HG03066 (cell line): Measurements from ENCODE around the gene CHTOP.

Source experiments
- ATAC-seq: cut with Tn5 transposase; IDR thresholded peaks from one replicate; pipeline ENCODE4 v1.9.1; 2021; ENCODE audit warnings: low read depth; ENCODE audit not compliant: unreplicated experiment

Gene CHTOP

DNA sequence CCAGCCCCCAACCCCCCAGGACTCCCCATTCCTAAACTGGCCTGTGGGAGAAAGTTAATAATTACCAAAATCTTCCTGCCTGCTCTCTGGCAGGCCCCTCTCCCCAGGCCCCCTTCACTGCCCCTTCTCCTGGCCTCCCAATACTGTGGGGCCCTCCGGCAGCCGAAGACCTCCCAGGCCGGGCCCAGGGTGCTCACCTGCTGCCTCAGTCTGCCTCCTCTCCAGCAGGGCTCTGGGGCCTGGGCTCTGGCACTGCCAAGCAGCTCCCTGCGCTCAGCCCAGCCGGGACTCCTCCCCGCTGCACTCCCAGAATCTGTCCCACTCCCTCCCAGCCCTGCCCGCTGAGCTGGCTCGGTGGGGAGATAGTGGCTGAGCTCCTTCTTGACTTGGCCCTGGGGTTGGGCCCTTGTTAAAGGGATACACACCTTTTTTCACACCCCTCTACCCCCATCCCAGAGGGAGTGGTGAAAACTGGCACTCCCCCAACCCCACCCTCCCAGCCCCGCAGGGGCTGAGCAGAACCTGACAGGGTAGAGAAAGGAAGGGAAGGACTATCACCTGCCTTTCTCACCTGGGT lies 21.0 kb upstream of the CHTOP start, which contains the start of gene S100A16:
Gene S100A16, minus strand, starts transcription at position 383 of the 577 bp plus-strand sequence. CDS start 4,986 bp downstream, outside the sequence.
- ATAC-seq, result no peak

DNA sequence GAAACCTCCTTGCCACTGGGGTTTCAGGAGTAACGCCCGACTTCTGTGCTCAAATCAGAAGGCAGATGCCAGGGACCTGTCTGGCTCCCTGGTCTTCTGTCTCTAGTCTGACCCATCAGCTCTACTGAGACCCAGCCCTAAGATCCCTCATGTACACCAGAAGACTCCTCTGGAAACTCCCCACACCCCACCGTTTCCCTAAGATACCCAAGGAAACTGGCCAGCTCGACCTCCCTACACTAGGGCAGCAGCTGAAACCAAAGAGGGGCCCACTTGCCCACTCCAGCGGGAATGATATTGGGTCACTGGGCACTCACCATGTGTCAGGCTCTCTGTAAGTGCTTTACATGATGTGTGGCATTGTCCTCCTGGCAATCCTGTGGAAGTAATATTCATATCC lies 20.5 kb upstream of the CHTOP start:
- no peak for ATAC-seq

DNA sequence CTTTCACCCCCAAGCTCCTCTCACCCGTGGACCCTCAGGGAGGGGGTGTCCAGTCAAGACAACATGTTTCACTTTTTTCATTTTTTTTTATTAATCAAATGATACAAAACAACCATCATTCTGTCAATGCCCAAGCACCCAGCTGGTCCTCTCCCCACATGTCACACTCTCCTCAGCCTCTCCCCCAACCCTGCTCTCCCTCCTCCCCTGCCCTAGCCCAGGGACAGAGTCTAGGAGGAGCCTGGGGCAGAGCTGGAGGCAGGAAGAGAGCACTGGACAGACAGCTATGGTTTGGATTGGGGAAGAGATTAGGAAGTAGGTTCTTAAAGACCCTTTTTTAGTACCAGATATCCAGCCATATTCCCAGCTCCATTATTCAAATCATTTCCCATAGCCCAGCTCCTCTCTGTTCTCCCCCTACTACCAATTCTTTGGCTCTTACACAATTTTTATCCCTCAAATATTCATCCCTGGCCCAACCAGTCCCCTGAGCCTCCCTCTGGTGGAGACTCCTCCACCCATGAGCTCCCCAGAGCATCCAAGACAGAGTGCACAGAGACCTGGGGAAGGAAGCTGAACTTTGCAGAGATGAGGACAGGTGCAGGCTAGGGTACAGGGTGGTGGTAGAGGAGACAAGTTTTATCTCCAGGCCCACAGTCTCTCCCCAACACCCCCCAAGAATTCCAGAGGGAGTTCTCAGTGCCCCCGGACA lies 19.5 kb upstream of the CHTOP start:
- ATAC-seq, result no peak

DNA sequence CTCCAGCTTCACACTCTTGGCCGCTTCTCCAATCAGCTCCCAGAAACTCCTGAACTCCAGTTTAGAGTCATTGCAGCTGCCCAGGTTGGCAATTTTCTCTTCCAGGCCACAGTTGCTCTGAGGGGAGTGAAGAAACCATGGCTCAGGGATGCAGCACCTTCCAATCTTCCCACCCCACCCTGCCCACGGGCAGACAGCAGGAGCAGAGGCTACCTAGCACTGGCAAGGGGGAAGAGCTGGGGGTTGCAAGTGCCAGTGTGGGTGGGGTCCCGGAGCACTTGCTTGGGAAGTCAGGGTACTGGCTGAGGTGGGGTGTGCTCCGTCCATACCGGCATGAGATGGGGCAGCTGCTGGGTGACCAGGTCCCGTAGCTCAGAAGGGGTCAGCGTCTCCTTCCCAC lies 19.0 kb upstream of the CHTOP start:
- ATAC-seq, result no peak

DNA sequence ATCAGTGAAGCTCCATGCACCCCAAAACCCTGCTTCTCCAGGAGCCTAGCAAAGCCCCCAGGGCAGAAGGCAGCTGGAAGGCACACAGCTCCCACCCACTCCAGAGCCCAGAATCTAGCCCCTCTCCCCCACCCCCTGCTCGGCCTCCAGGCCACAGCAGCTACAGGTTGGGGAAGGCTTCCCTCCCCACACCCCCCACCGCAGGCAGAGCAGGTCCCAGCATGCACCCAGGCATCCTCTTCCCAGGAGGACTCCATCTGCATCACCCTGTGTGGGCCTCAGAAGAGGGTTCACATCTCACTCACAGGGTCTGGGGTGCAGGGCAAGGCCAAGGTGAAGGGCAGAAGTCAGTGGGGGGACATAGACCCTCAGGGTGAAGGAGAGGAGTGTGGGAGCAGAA lies 18.5 kb upstream of the CHTOP start:
- ATAC-seq, result no peak

DNA sequence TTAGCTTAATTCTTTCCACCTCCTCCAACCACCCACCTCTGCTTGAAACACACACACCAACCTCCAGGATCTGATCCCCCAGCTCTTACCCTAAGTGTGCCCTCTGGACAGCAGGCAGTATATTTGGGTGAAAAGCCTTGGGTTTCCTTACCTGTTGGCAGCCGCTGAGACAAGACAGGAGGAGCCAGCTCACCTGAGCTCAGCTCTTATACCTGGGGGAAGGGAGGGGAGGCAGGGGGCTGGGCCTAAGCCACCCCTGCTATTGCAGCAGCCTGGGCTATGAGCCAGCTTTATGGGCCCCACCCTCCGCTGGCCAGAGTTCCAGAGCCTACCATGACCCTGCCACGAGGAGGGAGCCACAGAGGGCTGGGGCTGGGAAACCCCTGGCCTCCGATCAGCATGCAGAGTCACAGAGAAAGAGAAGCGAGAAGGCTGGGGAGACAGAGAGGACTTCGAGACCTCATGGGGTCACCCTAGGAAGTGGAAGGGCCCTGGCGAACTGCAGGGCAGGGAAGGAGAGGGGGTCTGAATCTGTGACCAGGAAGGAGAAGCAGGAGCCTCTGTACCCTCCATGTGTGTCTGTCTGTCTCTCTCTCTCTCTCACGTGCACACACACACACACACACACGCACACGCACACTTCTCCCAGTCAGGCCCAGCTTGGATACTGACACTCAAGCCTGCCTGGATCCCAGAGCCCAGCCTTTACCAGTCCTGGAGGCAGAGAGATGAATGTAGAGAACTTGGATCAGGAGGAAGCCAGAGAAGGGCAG lies 17.5 kb upstream of the CHTOP start, which contains the start of gene S100A14:
Gene S100A14, minus strand, starts transcription at position 182 of the 773 bp plus-strand sequence. CDS start 467 bp downstream, outside the sequence.
- no peak for ATAC-seq

DNA sequence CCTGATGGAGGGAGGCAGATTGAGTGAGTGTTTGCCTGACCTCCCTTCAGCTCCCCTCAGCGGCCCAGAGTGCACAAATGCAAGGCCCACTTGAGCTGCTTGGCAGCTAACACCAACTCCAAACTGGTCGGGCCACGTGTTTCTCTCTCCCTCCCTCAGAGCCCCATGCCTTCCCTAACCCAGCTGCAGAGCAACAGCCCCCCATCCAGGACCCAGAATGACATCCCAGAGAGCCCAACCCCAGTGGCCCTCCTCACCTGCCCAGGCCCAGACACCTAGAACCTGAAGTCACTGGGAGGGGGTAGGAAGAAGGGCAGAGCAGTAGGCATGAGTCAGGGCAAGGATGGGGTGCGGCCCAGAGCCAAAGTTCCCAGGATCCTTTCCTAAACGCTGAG lies 17.0 kb upstream of the CHTOP start:
- ATAC-seq, result no peak

DNA sequence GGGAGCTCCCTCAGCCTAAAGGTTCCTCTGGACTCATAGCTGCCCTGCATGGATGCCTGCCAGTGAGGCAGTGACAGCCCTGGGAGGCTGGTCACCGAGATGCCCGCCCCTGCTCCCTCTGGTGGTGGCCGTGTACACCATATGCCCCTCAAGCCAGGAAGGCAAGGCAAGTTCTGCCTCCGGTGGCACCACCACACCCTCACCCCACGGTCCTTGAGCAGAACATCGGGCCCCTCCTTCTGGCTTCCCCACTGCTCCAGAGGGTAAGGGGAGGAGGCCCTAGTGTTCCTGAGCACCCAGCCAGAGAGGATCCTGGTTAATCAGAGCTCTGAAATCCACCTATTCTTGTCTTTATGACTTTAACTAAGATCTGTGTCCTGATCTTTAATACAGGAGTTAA lies 16.2 kb upstream of the CHTOP start:
- no peak for ATAC-seq

DNA sequence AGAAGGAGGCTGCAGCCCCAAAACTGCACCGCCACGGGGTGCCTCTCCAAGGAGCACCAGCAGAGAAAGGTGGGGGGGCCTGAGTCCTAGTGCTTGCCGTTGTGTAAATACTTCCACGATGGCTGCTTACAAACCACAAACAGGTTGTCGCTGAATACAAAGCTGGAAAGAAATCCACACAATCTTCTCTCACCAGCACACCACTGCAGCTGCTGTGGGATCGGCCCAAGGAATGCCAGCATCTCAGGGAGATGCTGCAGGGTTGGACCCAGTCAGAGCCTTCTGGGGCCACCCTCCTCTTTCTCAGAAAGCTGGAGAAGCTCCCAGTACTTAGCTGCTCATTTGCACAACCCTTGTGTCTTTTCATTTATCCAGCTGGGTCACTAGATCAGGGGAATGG lies 14.7 kb upstream of the CHTOP start:
- ATAC-seq, result no peak

DNA sequence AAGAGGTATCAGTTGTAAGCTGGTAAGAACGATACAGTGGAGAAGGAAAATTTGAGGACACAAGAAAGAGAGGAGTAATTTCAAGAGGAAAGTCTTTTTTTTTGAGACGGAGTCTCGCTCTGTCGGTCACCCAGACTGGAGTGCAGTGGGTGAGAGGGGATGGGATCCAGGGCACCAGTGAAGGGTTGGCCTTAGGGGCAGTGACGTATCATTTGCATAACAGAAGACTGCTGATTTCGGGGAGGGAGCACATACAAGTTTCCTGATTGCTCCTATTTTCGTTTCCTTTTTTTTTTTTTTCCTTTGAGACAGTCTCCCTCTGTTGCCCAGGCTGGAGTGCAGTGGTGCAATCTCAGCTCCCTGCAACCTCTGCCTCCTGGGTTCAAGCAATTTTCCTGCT lies 10.8 kb upstream of the CHTOP start:
- no peak for ATAC-seq

DNA sequence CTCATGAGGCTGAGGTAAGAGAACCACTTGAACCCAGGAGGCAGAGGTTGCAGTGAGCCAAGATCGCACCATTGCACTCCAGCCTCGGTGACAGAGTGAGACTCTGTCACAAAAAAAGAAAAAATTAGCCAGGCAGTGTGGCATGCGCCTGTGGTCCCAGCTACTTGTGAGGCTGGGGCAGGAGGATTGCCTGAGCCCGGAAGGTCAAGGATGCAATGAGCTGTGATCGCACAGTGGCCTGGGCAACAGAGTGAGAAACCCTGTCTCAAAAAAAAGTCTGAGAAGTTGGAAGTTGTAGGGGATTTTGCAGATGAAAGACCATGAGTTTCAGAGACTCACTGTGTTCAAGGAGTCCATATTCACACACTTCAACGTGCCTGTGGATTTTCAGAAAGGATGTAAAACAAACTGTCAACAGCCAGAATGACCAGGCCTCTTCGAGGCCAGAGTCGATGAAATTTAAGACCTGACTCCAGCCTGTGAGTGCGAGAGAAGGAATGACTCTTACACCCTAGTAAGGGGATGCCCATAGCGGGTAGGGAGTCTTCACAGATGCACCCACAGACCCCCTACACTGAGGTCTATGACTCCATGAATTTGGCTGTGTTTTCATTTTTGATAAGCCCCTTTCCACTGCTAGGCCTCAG lies 8.8 kb upstream of the CHTOP start:
- ATAC-seq, result no peak

DNA sequence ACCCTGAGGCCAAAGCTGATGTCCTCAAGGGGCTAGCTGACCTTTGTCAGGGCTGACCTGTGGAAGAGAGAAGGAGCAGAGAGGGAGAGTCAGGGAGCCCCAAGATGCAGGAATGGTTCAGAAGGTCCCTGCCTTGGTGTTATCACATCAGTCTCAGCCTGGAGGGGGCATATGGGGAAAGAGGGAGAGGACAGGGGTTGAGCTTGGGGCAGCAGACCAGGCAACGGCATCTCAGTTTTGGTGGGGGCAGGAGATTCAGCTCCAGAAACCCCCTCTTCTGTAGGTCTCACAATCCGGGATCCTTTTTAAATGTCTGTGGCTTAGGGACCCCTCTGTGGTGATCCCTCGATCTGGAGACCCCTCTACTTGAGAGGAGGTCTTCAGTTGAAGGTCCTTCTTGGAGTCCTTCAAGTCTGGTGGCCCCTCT lies 7.4 kb upstream of the CHTOP start:
- no peak for ATAC-seq

DNA sequence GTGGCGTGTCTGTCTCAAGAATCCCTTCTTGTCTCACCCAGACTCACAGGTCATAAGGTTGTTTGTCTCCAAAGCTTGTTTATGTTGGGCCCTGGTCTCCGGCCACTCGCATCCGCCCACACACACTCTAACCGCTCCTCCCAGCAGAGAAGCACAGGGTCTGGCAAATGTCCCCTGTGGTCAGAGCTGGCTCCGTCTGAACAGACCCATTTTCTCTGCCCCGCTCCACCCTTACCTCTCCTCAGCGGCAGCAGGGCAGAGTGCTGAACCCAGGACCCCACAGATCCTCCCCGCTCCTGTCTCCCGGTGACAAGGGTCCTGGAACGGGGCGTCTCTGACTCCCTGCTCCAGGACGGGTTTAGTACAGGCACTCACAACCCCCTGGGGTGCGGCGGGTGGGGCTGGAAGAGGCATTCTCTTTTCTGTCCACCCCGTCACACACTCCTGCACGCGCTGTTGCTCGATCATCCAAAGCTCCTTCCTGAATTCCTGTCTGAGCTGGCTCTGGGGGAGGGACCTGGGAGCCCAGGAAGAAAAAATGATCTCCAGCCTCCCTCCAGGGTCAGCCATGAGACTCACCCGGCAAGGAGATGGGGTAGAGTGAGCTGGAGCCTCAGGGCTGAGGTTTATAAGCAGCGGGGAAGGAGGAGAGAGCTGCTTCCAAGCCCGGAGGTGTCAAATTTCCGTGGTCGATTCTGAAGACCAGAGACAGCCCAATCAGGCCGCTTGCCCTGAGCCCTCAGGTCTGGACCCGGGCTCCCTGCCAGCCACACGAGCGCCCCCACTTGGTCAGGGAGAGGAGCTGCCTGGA lies 6.8 kb upstream of the CHTOP start, which contains the start of gene S100A13:
Gene S100A13, minus strand, starts transcription at position 602 of the 811 bp plus-strand sequence. CDS start 1,033 bp downstream, outside the sequence.
- ATAC-seq, result peak; percentile 70

DNA sequence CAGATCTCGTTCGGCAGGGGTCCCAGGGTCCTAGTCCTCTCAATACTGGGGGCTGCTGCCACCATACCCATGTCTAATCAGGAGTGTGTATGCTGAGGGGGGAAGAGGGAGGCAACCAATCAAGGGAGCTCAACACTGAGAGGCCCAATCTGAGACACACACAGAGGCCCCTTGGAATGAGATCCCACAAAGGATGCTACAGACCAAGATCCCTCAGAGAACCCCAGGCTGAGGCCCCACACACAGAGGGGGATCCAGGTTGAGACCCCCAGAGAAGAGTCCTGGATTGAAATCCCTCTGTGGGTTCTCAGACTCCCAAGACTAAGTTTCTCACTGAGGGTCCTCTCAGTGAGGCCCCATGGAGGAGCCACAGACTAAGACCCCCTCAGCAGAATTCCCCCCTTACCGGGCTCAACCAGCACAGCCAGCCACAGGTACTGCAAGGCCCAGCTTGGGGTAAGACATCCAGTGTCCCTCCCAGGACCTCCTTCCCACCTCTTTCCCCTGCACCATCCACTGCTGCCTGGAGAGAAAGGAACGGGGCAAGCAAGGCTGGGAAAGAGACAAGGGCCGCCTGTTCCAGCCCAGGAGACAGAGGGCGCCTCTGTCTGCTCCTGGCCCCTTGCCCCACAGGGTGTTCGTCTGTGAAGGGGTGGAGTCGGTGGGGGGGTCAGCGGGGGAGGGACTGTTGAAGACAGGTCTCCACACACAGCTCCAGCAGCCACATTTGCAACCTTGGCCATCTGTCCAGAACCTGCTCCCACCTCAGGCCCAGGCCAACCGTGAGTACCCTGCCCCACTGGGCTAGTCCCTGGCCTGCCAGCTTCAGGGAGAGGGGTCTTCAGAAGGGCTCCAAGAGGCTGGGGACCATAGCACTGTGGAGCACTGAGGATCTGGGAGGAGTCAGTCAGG lies 5.9 kb upstream of the CHTOP start, which contains the start of gene S100A1:
Gene S100A1, plus strand, starts transcription at position 720 of the 912 bp plus-strand sequence. CDS start 2,088 bp downstream, outside the sequence.
- no peak for ATAC-seq

DNA sequence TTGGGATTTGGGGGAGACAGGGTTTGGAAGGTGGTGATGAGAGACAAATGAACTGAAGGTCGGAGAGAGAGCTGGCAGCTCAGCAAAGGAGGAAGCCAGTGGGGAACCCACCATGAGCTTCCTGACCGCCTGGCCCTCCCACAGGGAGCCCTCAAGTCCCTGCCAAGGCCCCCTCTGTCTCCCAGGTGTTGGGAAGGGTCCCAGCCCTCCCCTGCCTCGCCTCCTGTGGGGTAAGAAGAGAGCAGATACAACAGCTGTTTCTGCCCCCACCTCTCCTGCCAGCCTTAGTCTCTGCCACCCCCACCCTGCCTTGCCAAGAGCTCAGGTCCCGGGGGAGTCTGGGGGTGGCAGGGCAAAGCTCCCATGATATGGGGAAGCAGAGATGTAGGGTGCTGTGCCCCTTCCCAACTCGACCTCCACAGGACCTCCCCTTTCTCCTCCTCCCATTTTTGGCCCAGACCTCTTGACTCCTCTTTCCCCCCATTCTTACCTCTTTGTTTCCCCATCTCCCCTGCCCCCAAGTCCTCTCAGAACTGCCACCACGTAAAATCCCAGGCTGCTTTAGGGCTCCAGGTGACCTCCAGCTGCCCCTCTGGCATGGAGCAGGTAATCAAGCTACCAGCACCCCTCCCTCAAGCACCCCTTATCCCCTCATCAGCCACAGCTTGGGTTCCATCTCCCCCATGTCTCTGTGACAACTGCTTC lies 5.1 kb upstream of the CHTOP start:
- ATAC-seq, result no peak

DNA sequence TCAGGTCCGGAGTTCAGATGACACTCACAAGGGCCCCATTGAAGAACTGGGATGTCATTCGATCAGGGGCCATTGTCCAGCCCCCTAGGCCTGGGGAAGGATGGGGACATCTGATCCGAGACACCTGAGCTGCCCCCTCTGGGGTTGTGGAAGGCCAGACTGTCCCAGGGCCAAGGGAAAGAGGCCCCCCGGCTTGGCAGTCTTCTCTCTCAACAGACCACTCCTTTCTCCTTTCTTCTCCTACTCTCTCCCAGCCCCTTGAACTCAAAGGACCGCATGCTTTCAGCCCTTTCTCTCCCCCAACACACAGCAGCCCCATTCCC lies 4.6 kb upstream of the CHTOP start:
- no peak for ATAC-seq

DNA sequence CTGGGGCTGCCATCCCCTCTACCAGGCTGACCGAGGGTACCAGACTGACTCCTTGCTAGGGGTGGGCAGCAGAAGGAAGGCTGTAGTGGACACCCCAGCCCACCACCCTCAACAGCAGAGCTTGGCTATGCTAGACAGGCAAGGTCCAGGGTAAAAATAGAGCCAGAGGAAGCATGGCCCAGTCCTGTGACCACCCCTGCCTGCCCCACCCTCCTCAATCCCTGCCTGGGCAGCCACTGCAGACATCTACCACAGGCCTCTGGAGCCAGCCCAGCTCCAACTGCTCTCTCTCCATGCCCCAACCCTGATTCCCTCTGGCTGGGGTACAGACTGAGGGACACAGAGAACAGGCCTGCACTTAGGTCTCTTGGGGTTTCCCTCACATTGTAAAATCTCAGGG lies 3.9 kb upstream of the CHTOP start:
- ATAC-seq, result no peak

DNA sequence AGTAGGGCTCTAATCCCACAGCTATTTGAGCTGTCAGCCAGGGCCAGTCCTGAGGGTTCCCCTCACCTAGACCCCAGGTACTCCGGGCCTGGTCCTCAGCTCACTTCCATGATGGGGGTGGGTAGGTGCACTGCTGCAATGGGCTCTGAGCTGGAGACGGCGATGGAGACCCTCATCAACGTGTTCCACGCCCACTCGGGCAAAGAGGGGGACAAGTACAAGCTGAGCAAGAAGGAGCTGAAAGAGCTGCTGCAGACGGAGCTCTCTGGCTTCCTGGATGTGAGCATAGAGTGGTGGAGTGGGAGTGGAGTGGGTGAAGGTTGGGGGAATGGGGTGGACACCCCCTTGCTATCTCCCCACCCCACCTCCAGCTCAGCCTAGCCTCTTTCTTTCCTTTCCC lies 3.5 kb upstream of the CHTOP start:
- no peak for ATAC-seq
